ENCODE data around the gene RRAS2.

RRAS2 gene

GRCh38 chr11:14317659-14318325 lies 41.2 kb downstream of the RRAS2 start:
- H3K4me1 ChIP-seq (ENCODE audit: insufficient read depth, insufficient read length): no peaks in the 10 kb centered on the region
- H3K4me3 ChIP-seq (ENCODE audit: insufficient read length, low read depth): no peak overlapping the region
- H3K27me3 ChIP-seq (ENCODE audit: insufficient read depth, insufficient read length): no peaks in the 10 kb centered on the region
- DNase-seq (ENCODE audit: low read depth, low spot score): no peak
- no peak for TF ChIP-seq ZNF274 (IDR thresholded peaks at IDR 0.05; ENCODE audit: low read depth, low read length)
- no peak for TF ChIP-seq YY1 (IDR thresholded peaks at IDR 0.05; ENCODE audit: insufficient read depth, insufficient read length)
- TF ChIP-seq SUZ12 (IDR thresholded peaks at IDR 0.05; ENCODE audit: extremely low read depth, insufficient read depth, insufficient read length): no peak
- H3K36me3 ChIP-seq (ENCODE audit: insufficient read depth, insufficient read length, low read length): no peaks in the 10 kb centered on the region
- H3K9me3 ChIP-seq (ENCODE audit: insufficient read depth, low read length): no peaks in the 10 kb centered on the region
- H3K9ac ChIP-seq (ENCODE audit: insufficient read length, low read depth): no peak overlapping the region

- Histone ChIP-seq H3K9me3 (ENCODE audit: insufficient read depth, low read length) (no peaks in the 10 kb centered on the region), H3K4me1 (ENCODE audit: insufficient read depth, insufficient read length) (no peaks in the 10 kb centered on the region), H3K27me3 (ENCODE audit: insufficient read depth, insufficient read length) (no peaks in the 10 kb centered on the region), H3K4me3 (ENCODE audit: insufficient read length, low read depth) (no peak overlapping the region), H3K36me3 (ENCODE audit: insufficient read depth, insufficient read length, low read length) (no peaks in the 10 kb centered on the region), H3K9ac (ENCODE audit: insufficient read length, low read depth) (no peak overlapping the region)
- no peak for DNase-seq (ENCODE audit: low read depth, low spot score)
- TF ChIP-seq SUZ12 (IDR thresholded peaks at IDR 0.05; ENCODE audit: extremely low read depth, insufficient read depth, insufficient read length): no peak
- TF ChIP-seq ZNF274 (IDR thresholded peaks at IDR 0.05; ENCODE audit: low read depth, low read length): no peak
- no peak for TF ChIP-seq YY1 (IDR thresholded peaks at IDR 0.05; ENCODE audit: insufficient read depth, insufficient read length)
These were observed 43.9 kb downstream of the RRAS2 start for GRCh38 chr11:14315130-14315529.

- DNase-seq (ENCODE audit: low read depth, low spot score): no peak
- no peak overlapping the region for H3K9ac ChIP-seq (ENCODE audit: insufficient read length, low read depth)
- no peaks in the 10 kb centered on the region for H3K4me1 ChIP-seq (ENCODE audit: insufficient read depth, insufficient read length)
These were observed 44.9 kb downstream of the RRAS2 start for GRCh38 chr11:14314127-14314526.

GRCh38 chr11:14312736-14313438 lies 46.1 kb downstream of the RRAS2 start:
- Histone ChIP-seq H3K27me3 (ENCODE audit: insufficient read depth, insufficient read length) (no peaks in the 10 kb centered on the region), H3K9ac (ENCODE audit: insufficient read length, low read depth) (no peak overlapping the region), H3K36me3 (ENCODE audit: insufficient read depth, insufficient read length, low read length) (no peaks in the 10 kb centered on the region), H3K4me3 (ENCODE audit: insufficient read length, low read depth) (no peak overlapping the region), H3K9me3 (ENCODE audit: insufficient read depth, low read length) (no peaks in the 10 kb centered on the region), H3K4me1 (ENCODE audit: insufficient read depth, insufficient read length) (no peaks in the 10 kb centered on the region)
- DNase-seq (ENCODE audit: low read depth, low spot score): no peak
- TF ChIP-seq SUZ12 (IDR thresholded peaks at IDR 0.05; ENCODE audit: extremely low read depth, insufficient read depth, insufficient read length) (no peak), ZNF274 (IDR thresholded peaks at IDR 0.05; ENCODE audit: low read depth, low read length) (no peak), YY1 (IDR thresholded peaks at IDR 0.05; ENCODE audit: insufficient read depth, insufficient read length) (no peak)

More at GRCh38 chr11:14314127-14314526, 44.9 kb downstream of the RRAS2 start:
- Histone ChIP-seq H3K4me3 (ENCODE audit: insufficient read length, low read depth) (no peak overlapping the region), H3K36me3 (ENCODE audit: insufficient read depth, insufficient read length, low read length) (no peaks in the 10 kb centered on the region), H3K27me3 (ENCODE audit: insufficient read depth, insufficient read length) (no peaks in the 10 kb centered on the region), H3K9me3 (ENCODE audit: insufficient read depth, low read length) (no peaks in the 10 kb centered on the region)
- no peak for TF ChIP-seq ZNF274 (IDR thresholded peaks at IDR 0.05; ENCODE audit: low read depth, low read length)
- TF ChIP-seq SUZ12 (IDR thresholded peaks at IDR 0.05; ENCODE audit: extremely low read depth, insufficient read depth, insufficient read length): no peak
- no peak for TF ChIP-seq YY1 (IDR thresholded peaks at IDR 0.05; ENCODE audit: insufficient read depth, insufficient read length)

GRCh38 chr11:14310679-14311078 lies 48.3 kb downstream of the RRAS2 start:
- Histone ChIP-seq H3K4me1 (ENCODE audit: insufficient read depth, insufficient read length) (peaks cover 2% of the 10 kb centered on the region), H3K27me3 (ENCODE audit: insufficient read depth, insufficient read length) (no peaks in the 10 kb centered on the region), H3K9me3 (ENCODE audit: insufficient read depth, low read length) (no peaks in the 10 kb centered on the region), H3K36me3 (ENCODE audit: insufficient read depth, insufficient read length, low read length) (no peaks in the 10 kb centered on the region), H3K4me3 (ENCODE audit: insufficient read length, low read depth) (no peak overlapping the region), H3K9ac (ENCODE audit: insufficient read length, low read depth) (no peak overlapping the region)
- no peak for TF ChIP-seq ZNF274 (IDR thresholded peaks at IDR 0.05; ENCODE audit: low read depth, low read length)
- TF ChIP-seq SUZ12 (IDR thresholded peaks at IDR 0.05; ENCODE audit: extremely low read depth, insufficient read depth, insufficient read length): no peak
- no peak for TF ChIP-seq YY1 (IDR thresholded peaks at IDR 0.05; ENCODE audit: insufficient read depth, insufficient read length)
- DNase-seq (ENCODE audit: low read depth, low spot score): no peak

GRCh38 chr11:14309425-14310192 lies 49.4 kb downstream of the RRAS2 start:
- peaks cover 2% of the 10 kb centered on the region for H3K4me1 ChIP-seq (ENCODE audit: insufficient read depth, insufficient read length)
- H3K9me3 ChIP-seq (ENCODE audit: insufficient read depth, low read length): no peaks in the 10 kb centered on the region
- no peaks in the 10 kb centered on the region for H3K36me3 ChIP-seq (ENCODE audit: insufficient read depth, insufficient read length, low read length)
- no peak overlapping the region for H3K4me3 ChIP-seq (ENCODE audit: insufficient read length, low read depth)
- no peak for DNase-seq (ENCODE audit: low read depth, low spot score)
- TF ChIP-seq ZNF274 (IDR thresholded peaks at IDR 0.05; ENCODE audit: low read depth, low read length) (no peak), SUZ12 (IDR thresholded peaks at IDR 0.05; ENCODE audit: extremely low read depth, insufficient read depth, insufficient read length) (no peak), YY1 (IDR thresholded peaks at IDR 0.05; ENCODE audit: insufficient read depth, insufficient read length) (no peak)
- no peak overlapping the region for H3K9ac ChIP-seq (ENCODE audit: insufficient read length, low read depth)
- no peaks in the 10 kb centered on the region for H3K27me3 ChIP-seq (ENCODE audit: insufficient read depth, insufficient read length)

Data from NT2/D1 (cell line).